Skin of body (tissue), 2 donors: Measurements from ENCODE around the gene SAMD10. TPM values are rescaled to one million over a fixed set of nuclear protein-coding genes. Genes with fewer than 3 reads are reported as not detected.
"Not testable (repeated sequence)": the region's sequence is repeated elsewhere in the genome, so short reads cannot be mapped to it uniquely, and the experiment has no call there.

ENCODE experiments used
- DNase-seq: peaks from one replicate; lab custom pipeline; 2025; lab: John Stamatoyannopoulos, UW
- total RNA-seq: library from RNA; depleted of rRNA; stranded (reverse); fragments of >200 nt; gene quantifications from one replicate; pipeline ENCODE4 v1.2.3, GENCODE V29; 2014

Gene SAMD10
- total RNA-seq, 1 donor from 2014 or later: 1.6 TPM

DNA sequence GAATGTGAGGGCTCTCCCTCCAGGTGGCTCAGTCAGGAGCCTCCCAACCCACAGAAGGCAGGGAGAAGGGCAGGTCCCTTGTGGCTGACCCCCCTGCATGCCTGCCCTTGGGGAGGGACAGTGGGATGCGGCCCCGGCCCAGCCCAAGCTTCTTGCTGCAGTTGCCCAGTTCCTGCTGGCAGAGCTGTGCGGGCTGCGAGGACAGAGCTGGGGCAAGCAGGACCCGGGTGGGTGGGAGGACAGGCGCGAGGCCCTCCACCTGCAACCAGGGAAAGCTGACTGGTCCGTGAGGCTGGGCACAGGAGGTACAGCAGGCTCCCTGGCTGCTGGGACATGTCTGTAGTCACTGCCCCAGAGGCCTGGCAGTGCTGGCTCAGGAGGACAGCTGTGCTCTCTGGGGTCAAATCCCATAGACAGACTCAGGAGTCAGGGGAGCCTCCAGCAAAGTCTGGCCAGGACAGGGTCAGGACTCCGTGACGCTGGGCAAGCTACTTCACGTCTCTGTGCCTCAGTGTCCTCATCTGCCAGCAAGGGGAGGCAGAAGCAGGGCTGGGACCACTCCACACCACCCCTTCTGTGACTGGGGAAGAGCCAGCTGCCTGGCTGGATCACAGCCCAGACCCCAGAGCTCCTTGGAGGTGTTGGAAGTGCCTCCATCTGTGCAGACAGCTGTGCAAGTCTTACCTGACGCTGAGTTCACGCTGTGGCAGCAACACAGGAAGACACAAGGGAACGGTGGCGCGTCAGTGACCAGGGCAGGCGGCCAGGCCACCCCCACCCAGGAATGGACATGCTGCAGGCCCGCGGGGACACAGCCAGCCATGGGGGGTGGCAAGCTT lies 36.3 kb downstream of the SAMD10 start:
- no peak for DNase-seq

DNA sequence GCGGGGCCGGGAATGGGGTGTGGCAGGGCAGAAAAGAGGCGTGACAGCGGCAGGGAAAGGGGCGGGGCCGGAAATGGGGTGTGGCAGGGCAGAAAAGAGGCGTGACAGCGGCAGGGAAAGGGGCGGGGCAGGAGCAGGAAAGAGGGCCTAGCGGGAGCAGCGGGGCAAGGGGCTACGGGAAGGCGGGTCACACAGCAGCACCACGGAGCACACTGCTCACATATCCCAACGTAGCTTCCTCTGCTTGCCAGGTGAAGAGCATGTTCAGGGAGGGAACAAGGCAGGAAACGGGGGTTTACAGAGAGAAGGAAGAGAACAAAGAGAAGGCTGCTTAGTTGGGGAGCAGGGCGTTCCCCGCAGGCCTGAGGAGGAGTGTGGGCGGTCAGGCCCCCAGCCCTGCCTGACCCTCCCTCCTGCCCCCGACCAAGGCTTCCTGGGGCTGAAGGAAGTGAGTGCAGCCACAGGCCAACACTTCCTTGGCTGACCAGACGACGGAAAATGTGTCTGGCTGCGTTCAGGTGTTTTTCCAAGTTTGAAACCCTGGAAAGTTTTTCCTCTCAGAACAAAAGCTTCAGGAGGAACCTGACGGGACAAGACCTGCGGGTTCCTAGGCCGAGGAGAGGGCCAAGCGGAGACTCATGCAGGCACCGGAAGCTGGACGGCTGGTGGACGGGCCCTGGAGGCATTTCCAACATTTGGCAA lies 37.0 kb downstream of the SAMD10 start:
- no peak for DNase-seq

DNA sequence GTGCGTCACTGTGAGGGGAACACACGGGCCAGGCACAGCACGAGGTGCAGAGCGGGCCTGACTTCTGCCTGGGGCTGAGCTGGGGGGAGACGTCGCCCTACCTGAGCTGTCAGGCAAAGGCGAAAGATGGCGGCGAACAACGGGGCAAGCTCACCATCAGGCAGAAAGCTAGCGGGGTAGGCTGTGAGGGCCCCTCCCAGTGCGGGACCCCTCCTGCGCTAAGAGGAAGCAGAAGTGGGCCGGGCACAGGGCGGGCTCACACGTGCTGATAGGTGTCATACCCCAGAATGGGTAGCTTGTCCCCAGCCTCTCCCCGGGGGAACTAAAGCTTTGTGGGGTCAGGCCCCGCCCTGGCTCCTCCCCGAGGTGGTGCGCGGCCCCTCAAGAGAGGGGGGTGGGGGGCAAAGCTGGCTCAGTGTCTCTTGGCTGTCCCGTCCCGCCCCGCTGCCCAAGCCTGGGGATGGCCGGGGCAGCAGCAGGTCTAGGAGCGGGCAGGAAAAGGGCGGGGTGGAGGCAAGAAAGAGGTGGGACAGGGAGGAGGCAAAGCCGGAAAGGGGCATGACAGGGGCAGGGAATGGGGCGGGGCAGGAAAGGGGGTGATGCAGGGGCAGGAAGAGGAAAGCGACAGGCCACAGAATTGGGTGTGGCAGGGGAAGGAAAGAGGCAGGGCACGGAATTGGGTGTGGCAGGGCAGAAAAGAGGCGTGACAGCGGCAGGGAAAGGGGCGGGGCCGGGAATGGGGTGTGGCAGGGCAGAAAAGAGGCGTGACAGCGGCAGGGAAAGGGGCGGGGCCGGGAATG lies 38.0 kb downstream of the SAMD10 start:
- DNase-seq: peak; percentile 34

DNA sequence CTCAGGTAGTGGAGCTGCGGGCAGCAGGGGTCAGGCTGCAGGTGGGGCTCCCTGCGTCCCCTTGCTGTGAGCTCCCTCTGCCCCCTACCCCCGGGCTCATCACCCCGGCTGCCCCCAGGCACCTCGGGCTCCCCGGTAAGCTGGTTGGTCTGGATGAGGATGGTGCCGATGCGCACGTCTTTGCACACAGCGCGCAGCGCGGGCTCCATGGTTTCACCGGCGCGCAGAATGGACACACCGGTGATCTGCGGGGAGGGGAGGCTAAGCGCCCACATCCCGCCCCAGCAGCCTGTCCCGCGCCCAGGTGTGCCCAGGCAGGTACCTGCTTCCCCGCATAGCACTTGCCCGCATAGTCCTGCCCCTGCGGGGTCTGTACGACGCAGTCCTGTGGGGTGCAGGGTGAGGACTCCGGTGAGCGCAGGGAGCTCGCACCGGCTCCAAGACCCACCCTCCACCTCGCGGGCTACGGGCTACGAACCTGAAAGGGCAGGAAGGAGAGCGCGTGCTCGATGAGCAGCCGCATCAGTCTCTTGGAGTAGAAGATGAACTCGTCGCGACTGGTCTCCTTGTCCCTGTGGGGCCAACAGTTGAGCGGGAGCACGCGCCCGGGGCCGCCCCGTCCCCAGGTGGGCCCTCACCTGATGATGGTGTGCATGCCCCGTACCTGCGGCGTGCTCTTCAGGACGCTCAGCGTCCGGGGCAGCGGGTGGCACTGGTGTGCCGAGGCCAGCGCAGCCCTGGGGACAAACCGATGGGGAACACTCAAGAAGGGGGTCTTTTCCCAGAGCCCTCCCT lies 38.8 kb downstream of the SAMD10 start:
- no peak for DNase-seq

DNA sequence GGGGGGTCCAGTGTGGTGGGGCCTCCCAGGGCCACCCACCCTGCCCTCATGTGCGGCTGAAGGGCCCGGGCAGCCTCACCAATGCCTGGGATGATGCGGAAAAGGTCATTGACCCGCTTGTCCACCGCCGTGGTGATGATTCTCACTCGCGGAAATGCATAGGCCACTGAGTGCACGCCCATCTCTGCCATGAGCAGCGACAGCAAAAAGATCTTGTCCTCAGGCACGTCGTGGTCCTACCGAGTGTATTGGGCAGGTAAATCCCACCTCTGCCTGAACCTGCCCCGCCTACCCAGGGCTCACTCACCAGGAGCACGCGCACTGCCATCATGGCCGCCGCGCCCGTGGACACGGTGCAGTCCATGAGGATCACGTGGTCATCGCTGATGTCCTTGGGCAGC lies 39.4 kb downstream of the SAMD10 start:
- no peak for DNase-seq

DNA sequence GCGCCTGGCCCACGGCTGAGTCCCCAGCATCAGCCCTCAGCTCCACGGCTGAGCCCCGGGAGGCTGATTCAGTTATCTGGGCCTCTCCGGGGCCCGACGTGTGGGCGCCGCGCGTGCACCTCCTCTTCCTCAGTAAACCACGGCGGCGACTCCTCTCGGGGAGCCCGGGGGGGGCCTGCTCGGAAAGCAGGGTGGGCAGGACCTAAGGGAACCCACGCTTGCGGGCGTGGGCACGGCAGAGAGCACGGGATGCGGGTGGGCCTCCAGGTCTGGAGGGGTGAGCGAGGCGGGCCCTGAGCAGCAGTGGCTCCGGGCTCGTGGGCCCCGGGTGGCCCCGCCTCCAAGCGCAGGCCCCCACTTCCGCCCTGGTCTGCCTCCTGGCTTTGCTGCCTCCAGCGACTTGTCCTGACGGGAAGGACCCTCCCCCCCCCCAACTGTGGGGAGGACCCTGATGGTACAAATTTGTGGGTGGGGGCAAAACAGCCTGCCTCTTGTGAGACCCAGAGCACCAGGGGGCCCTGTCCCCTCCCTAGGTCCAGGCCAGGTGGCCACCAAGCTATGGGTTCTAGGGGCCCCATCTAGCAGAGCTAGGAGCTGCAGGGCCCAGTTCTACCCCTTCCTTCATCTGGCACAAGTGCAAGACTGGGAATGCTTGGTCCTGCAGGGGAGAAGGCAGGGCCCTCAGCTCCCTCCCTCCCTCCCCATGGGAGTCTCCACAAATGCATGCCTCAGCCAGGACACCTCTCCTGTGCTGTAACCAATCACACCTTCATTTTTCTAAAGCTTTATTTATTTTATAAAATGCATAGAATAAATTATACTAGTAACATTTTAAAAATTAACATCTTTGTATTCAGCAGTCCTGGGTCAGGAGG lies 40.1 kb downstream of the SAMD10 start:
- DNase-seq: no peak

DNA sequence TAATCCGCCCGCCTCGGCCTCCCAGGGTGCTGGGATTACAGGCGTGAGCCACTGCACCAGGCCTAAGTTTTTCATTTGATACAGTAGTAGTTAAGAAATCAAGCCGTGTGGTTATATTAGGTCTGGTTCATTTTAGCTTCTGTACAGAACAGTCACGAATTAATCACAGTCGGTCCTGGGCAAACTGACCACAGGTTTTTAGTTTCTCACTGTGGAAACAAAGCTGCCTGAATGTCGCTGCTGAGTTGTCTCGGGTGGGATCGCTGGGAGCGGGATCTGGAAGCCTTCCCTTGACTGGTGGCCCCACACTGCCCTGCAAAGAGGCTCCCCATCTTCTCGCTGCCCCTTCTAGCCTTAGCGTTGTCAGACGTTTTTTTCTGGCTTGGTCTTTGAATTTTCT lies 41.8 kb downstream of the SAMD10 start:
- DNase-seq: no peak

DNA sequence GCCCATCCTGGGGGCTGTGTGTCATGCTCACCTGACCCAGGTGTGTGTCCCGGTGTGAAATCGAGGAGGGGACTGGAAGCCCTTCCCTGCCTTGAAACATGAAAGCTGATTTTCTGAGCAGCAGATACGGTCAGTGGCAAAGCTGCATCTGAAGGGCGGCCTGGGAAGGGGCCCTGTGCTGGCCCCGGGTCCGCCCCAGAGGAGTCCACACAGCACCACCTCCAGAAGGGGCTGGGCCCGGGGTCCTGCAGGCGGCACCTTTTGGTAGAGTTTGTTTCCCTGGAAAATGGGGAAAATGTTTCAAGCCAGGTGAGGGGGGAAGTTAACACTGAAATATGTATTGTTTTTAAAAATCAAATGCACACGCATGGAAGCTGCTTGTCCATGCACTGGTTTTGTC lies 44.0 kb downstream of the SAMD10 start:
- no peak for DNase-seq

DNA sequence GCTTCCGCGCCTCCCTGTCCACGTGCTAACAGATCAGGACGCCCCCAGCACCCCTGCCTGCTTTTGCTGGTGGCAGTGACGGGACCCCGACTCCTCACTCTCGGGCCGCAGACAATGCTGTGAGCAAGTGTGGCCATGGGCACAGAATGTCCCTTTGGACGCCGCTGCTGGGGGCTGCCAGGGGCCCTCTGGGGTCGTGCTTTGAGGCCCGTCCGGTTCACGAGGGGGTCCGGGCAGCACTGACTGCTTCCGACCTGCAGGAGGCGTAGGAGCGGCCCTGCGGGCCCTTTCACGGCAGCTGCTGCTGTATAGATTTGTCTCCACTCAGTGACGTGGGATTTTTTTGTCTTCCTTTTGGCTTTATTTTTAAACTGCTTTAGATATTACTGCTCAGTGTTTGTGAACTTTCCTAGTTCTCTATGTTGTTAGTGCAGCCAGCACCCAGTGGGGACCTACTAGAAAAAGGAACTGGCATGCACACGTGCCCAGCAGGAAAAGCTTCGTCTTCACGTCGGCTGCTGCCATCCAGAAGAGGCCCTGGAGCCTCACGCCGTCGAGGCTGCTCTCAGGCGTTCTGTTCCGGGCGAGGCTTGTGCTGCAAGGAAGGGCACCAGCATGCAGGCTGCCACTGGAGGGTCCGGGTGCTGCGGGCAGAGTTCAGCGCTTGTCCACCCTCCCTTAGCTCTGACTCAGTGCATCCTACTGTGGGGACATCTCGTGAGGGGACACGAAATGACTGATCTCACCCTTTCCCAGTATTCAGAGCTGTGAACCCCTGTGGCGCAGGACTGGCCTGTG lies 45.0 kb downstream of the SAMD10 start:
- no peak for DNase-seq

DNA sequence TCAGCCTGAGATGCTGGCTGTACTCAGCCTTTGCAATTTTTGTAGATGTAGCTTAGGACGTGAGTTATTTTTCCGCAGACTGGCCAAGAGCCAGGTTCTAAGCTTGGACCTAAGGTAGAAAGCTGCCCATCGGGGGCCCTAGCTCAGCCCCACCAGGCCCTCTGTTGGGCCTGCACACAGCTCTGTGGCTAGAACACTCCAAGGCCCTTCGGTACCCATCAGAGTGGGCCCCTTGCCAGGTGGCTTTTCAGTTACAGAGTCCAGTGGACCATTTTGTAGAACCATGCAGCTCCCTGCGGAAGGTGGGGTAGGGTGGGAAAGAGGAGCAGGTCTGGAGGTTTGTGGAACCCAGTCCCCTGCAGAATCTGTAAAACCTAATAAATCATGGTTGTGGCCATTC lies 45.8 kb downstream of the SAMD10 start:
- DNase-seq: no peak

DNA sequence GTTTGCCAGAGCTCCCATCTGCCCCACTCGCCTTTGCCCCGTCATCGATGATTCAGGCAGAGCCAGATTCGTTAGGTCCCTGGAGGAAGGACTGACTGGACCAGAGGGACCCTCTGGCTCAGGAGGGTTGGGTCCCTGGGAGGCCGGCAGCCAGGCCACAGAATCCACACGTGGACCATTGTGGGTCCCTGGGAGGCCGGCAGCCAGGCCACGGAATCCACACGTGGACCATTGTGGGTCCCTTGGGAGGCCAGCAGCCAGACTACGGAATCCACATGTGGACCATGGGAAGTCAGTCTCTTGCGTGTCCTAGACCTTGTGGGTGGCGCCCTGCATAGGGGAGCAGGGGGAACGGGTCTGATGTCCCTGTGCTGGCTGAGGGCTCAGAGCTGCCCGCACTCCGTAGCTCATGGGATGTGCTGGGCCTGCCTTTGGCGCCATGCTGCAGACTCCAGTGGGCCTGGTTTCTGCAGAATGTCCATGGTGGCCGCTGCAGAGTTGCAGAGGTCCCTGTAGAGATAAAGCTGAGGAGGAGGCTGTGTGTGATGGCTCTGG lies 46.8 kb downstream of the SAMD10 start:
- DNase-seq: no peak

DNA sequence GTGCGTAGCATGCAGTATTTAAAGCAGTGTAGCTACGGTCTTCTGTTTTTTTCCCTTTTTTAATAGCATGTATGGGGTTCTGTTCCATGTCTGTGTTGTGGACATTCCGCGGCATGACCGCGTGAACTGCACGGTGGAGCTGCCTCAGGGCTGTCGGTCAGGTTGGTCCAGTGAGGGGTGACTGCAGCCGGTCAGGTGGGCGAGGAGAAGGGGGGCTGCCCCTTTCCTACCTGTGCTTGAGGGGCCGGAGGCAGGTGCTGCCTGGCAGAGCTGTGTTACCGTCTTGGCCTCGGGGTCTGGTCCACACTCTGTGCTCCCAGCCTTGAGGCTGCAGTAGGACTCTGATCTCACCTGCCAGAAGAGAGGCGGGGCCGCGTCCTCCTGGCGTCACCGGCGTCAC lies 47.7 kb downstream of the SAMD10 start:
- no peak for DNase-seq

DNA sequence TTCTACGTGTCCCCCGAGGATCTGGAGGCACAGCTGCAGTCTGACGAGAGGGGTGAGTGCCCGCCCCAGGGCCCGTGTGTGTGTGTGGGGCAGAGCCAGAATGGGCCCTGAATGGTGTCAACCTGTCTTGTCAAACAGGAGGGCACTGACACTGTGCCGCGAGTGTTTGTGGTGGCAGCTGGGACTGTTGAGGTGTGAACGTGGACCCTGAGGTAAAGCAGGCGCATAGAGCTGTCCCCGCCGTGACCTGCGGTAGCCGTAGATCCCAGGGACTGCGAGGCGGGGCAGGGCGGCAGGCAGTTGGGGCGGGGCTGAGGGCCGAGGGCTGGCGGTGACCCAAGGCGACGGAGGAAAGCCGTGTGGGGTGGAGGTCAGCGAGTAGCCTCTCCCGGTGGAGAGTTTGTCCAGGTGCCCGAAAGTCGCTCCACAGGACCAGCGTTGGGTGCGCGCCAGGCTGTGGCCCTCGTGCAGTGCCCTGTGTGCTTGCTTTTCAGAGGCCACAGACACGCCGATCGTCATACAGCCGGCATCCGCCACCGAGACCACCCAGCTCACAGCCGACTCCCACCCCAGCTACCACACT lies 48.4 kb downstream of the SAMD10 start:
- DNase-seq: no peak

DNA sequence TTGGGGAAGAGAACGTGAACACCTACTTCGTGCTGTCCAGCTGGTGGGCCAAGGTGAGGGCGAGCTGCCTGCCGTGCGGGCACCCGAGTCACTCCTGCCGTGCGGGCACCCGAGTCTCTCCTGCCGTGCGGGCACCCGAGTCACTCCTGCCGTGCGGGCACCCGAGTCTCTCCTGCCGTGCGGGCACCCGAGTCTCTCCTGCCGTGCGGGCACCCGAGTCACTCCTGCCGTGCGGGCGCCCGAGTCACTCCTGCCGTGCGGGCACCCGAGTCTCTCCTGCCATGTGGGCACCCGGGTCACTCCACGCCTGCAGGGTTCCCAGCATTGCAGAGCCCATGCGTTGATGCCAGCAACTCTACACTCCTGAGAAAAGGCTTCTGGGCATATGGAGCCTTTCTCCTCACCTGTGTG lies 50.0 kb downstream of the SAMD10 start:
- not testable (repeated sequence) for DNase-seq

DNA sequence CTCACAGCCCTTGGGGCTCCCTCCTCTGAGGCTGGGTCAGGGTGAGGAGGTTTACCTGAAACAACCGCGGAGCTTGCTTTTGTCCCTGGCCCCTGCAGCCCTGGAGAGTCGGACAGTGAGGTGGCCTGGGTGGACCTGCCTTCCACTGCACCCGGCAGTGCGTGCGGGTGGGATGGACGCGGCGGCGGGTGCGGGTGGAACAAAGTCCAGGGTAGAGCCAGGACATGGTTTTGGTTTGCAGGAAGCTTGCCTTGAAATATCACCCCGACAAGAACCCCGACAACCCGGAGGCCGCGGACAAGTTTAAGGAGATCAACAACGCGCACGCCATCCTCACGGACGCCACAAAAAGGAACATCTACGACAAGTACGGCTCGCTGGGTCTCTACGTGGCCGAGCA lies 50.4 kb downstream of the SAMD10 start:
- DNase-seq: no peak

DNA sequence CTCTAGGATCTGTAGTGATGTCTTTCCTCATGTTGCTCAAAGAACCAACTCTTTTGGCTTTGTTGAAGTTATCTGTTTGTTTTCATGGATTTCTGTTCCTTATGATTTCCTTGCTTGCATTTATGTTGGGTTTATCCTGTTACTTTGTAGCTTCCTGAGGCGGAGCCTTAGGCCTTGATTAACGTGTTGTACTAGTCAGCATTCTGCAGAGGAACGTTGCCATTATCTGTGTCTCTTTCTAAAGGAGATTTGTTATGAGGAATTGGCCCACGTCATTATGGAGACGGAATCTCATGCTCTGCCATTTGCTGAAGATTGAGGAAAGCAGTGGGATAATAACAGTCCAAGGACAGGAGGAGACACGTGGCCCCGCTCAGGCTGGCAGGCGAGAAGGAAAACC lies 53.1 kb downstream of the SAMD10 start:
- DNase-seq: no peak

DNA sequence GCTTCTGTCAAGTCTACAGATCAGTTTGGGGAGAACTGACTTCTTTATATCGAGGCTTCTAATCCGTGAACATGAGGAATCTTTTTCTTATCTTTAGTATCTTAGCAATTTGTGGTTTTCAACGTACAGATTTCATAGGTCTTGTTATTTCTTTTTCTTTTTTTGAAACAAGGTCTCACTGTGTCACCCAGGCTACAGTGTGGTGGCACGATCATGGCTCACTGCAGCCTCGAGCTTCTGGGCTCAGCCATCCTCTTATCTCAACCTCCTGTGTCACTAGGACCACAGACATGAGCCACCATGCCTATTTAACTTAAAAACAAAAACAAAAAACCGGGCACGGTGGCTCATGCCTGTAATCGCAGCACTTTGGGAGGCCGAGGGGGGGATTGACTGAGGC lies 55.2 kb downstream of the SAMD10 start:
- no peak for DNase-seq
